Right atrium auricular region (tissue), 2 donors: ENCODE measurements around the gene DOCK9. TPM values are rescaled to one million over a fixed set of nuclear protein-coding genes. Genes with fewer than 3 reads are reported as not detected.

Experiments used
- DNase-seq: peaks from one replicate; pipeline ENCODE4 v3.0.0-alpha.2; 2019; ENCODE audit warnings: low spot score
- H3K27ac ChIP-seq, 2 donors: fragments of 200-600 bp; sonication (generic); 1 replicate in 1 of 2; 2 replicates in 1 of 2; pipeline ENCODE4 v1.5.1; 2016 to 2019
- H3K27me3 ChIP-seq, 2 donors: fragments of 200-600 bp; sonication (generic); one replicate each; pipeline versions ENCODE4 v1.5.1 to v1.6.0; 2017 to 2019
- H3K36me3 ChIP-seq: fragments of 200-600 bp; sonication (generic); one replicate; pipeline ENCODE4 v1.5.1; 2016
- H3K4me1 ChIP-seq, 2 donors: fragments of 200-600 bp; sonication (generic); one replicate each; pipeline versions ENCODE4 v1.5.1 to v1.6.0; 2017 to 2019
- H3K4me3 ChIP-seq, 2 donors: fragments of 200-600 bp; sonication (generic); 1 replicate in 1 of 2; 2 replicates in 1 of 2; pipeline ENCODE4 v1.5.1; 2017 to 2019; ENCODE audit warnings: mild to moderate bottlenecking in 1 of 2, moderate library complexity in 1 of 2
- H3K9me3 ChIP-seq, 2 donors: fragments of 200-600 bp; sonication (generic); one replicate each; pipeline ENCODE4 v1.5.1; 2019
- total RNA-seq, 2 donors: library from RNA; depleted of rRNA; stranded (reverse); fragments of >200 nt; gene quantifications; one replicate each; pipeline ENCODE4 v1.1.0, GENCODE V29; 2016
- TF ChIP-seq, protein P1 (sequence below), 2 donors: fragments of 200-600 bp; sonication (generic); IDR thresholded peaks; one replicate each; pipeline ENCODE4 v1.5.1; 2019; ENCODE audit warnings: antibody characterized with exemption in 2 of 2

Gene DOCK9
- total RNA-seq, 2 donors from 2014 or later = 79.6 to 80.5 TPM

DNA sequence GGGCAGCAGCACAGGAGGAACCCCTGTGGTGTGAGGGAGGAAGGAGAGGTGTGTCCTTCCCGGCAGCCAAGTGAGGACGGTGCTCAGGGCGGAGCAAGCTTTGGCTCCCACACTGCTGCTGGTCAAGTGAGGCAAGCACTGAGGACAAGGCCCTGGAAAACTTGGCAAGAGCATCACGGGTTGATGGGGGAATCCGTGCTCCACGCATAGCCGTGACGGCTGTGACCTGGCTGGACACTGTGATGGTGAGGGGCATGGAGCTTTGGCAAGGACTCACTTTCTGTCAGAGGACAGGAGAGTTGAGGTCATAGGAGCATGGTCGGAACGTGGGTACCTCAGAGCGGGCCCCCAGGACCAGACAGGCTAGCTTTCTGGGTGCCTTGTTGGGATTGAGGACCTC lies 196.4 kb downstream of the DOCK9 start:
- Histone ChIP-seq H3K4me1 (no peaks in the 10 kb centered on the region), H3K27me3 (no peaks in the 10 kb centered on the region), H3K9me3 (no peaks in the 10 kb centered on the region), H3K4me3 (no peak overlapping the region), H3K36me3 (no peaks in the 10 kb centered on the region), H3K27ac (no peak overlapping the region)
- DNase-seq = no peak
- TF ChIP-seq, protein P1, sequence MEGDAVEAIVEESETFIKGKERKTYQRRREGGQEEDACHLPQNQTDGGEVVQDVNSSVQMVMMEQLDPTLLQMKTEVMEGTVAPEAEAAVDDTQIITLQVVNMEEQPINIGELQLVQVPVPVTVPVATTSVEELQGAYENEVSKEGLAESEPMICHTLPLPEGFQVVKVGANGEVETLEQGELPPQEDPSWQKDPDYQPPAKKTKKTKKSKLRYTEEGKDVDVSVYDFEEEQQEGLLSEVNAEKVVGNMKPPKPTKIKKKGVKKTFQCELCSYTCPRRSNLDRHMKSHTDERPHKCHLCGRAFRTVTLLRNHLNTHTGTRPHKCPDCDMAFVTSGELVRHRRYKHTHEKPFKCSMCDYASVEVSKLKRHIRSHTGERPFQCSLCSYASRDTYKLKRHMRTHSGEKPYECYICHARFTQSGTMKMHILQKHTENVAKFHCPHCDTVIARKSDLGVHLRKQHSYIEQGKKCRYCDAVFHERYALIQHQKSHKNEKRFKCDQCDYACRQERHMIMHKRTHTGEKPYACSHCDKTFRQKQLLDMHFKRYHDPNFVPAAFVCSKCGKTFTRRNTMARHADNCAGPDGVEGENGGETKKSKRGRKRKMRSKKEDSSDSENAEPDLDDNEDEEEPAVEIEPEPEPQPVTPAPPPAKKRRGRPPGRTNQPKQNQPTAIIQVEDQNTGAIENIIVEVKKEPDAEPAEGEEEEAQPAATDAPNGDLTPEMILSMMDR (IDR thresholded peaks at IDR 0.05) = no peak

DNA sequence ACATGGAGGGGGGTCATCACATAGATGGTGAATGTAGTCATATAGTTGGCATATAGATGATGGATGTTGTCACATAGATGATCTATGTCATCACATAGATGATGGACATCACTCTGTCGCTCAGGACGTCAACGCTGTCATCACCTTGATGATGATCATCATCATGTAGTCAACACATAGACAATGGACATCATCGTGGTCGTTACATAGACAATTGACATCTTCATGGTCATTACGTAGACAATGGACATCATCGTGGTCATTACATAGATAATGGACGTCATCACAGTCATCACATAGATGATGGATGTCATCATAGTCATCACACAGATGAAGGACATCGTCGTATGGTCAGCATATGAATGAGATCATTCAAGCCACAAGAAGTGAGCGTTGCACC lies 196.8 kb downstream of the DOCK9 start:
- Histone ChIP-seq H3K4me1 (no peaks in the 10 kb centered on the region), H3K4me3 (no peak overlapping the region), H3K27me3 (no peaks in the 10 kb centered on the region), H3K9me3 (no peaks in the 10 kb centered on the region), H3K27ac (no peak overlapping the region), H3K36me3 (no peaks in the 10 kb centered on the region)
- DNase-seq = no peak
- TF ChIP-seq, protein P1 (IDR thresholded peaks at IDR 0.05) = no peak

DNA sequence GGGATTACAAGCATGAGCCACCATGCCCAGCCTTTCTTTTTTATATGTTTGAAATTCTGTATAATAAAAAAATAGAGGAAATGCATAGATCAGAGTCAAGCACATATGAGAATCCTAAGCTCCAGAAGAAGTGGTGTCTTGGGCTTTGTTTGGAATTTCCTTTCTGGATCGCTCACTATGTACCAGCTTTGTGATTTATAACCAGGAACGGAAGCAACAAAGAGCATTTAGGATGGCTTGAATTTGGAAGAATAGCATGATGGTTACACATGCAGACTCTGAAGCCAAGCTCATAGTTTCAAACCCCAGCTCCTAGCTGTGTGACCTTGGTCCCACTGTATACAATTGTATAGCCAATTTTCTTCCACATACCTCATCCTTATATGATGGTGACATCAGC lies 197.4 kb downstream of the DOCK9 start:
- Histone ChIP-seq H3K27ac (no peak overlapping the region), H3K27me3 (no peaks in the 10 kb centered on the region), H3K4me3 (no peak overlapping the region), H3K9me3 (no peaks in the 10 kb centered on the region), H3K36me3 (no peaks in the 10 kb centered on the region), H3K4me1 (no peaks in the 10 kb centered on the region)
- no peak for DNase-seq
- TF ChIP-seq, protein P1 (IDR thresholded peaks at IDR 0.05) = no peak

DNA sequence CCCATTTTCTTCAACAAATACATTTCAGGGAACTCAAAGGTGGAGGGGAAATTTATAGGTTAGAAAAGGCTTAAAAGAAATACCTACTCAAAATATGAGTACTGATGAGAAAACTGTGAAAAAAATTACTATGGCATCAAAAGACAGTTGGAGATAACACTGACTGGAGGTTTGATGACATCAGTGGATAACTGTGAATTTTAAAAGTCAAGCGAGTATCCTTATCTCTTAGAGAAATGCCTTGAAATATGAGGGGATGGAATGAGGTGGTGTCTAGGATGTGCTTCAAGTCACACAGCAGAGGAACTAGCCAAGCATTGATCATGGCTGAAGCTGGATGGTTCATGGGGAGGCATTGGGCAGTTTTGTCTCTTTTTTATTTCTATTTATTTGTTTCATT lies 198.2 kb downstream of the DOCK9 start:
- Histone ChIP-seq H3K36me3 (no peaks in the 10 kb centered on the region), H3K27me3 (no peaks in the 10 kb centered on the region), H3K27ac (no peak overlapping the region), H3K4me1 (no peaks in the 10 kb centered on the region), H3K4me3 (no peak overlapping the region), H3K9me3 (no peaks in the 10 kb centered on the region)
- TF ChIP-seq, protein P1 (IDR thresholded peaks at IDR 0.05) = no peak
- no peak for DNase-seq

DNA sequence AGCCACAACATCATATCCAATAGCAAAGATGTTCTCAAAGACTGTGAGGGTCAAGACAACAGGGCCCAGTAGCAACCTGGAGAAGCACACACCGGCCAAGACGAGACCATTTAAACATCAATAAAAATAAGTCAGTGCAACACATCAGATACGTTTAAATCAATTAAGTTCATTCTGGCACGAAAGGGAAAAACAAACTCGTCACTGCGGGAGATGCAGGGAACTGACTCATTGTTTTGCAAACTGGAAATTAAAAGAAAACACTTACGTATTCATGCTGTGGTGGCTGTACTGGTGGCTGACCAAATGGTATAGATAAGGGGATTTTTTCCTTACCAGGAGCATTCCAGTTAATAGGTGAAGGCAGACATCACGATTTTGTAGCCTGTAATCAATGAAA lies 199.1 kb downstream of the DOCK9 start:
- Histone ChIP-seq H3K27me3 (no peaks in the 10 kb centered on the region), H3K9me3 (no peaks in the 10 kb centered on the region), H3K4me1 (no peaks in the 10 kb centered on the region), H3K4me3 (no peak overlapping the region), H3K27ac (no peak overlapping the region), H3K36me3 (no peaks in the 10 kb centered on the region)
- no peak for DNase-seq
- TF ChIP-seq, protein P1 (IDR thresholded peaks at IDR 0.05) = no peak

DNA sequence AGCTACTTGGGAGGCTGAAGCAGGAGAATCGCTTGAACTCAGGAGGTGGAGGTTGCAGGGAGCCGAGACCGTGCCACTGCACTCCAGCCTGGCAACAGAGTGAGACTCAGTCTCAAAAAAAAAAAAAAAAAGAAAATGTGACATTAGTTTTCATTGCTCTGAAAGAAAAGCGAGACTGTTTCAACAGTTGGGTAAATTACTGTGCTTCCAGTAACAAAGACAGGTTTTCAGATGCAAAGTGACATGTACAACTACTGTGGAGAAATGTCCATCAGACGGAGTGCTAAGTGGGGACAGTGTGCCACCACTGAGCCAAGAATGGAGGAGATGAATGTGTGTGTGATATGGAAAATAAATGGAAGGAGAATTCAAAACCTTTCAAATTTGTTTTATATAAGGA lies 201.2 kb downstream of the DOCK9 start:
- Histone ChIP-seq H3K27ac (no peak overlapping the region), H3K27me3 (no peaks in the 10 kb centered on the region), H3K36me3 (no peaks in the 10 kb centered on the region), H3K4me3 (no peak overlapping the region), H3K9me3 (no peaks in the 10 kb centered on the region), H3K4me1 (no peaks in the 10 kb centered on the region)
- DNase-seq = no peak
- TF ChIP-seq, protein P1 (IDR thresholded peaks at IDR 0.05) = no peak
